Activated T-helper 9 cell treated with anti-CD3 and anti-CD28 coated beads, Interleukin-2, amount 50 U/mL, for 16 hours (primary cell): ENCODE results near the gene PAPOLA.
"Not testable (repeated sequence)": the region's sequence is repeated elsewhere in the genome, so short reads cannot be mapped to it uniquely, and the experiment has no call there.

Source experiments
- DNase-seq: peaks from one replicate; pipeline ENCODE4 v3.0.0-alpha.2; 2020; ENCODE audit warnings: low read depth

The PAPOLA gene

DNA sequence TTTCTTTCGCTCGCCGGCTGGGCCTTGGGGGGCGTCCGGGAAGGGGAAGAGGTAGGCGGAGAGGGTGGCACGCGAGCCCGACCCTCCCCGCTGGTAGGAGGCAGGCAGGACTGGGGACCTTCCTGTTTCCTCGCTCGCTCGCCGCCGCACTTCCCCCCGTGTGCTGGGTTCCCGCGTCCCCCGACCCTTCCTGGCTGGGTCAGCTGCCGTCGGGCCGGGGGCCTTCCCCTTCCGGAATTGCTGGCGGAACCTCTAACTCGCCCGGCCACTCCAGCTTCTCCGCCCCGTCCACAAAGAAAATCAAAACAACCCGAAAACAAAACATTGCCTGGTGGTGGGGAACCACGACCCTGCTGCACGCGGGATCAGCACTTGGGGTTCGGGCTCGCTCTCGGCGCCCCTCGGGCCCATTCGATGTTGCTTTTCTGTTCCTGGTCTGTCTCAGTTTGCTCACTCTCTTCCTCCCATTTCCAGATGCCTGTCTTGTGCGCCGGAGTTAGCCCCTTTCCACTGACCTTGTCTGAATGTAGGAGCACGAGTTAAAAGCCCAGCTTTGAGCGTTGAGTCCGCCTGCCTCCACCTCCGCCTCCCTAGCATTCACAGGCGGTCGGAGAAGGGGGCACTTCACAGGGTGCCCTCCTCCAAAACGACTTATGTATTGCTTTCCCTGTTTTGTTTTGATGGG, 581 bp downstream of the PAPOLA start:
- no peak for DNase-seq

DNA sequence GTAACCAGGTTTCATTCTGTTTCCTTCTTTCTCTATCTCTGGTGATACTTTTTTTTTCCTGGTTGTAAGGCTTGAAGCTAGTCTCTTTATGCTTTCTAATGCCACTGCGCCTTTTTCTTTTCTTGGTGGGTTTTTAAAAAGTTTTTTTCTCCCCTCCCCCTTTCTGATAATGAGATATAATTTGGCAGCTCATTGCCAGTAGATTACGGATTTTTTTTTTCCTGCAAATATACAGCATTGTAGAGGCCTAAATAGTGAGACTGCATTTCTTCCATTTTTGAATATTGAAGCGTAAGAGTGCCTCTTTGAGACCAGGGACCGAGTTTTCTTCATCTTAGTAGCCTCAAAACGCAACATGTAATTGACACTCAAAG, 1.1 kb downstream of the PAPOLA start:
- no peak for DNase-seq

DNA sequence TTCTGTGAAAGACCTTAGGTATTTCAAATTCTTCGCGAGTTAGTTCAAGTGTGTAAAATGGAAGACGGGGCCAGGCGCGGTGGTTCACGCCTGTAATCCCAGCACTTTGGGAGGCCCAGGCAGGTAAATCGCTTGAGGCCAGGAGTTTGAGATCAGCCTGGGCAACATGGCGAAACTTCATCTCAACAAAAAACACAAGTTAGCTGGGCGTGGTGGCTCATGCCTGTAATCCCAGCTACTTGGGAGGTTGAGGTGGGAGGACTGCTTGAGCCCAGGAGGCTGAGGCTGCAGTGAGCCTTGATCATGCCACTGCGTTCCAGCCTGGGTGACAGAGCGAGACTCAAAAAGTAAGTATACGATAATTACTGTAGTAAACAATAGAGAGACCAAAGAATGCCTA, 2.2 kb downstream of the PAPOLA start:
- not testable (repeated sequence) for DNase-seq

DNA sequence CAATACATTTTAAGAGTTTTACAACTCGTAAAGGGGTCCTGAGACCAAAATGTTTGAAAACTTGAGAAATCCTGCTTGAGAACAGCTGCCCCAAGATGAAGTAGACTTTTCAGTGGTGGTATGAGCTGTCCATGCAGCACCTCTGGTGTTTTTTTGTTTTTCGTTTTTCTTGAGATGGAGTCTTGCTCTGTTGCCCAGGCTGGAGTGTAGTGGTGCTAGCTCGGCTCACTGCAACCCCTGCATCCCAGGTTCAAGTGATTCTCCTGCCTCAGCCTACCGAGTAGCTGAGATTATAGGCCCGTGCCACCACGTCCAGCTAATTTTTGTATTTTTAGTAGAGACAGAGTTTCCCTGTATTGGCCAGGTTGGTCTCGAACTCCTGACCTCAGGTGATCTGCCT, 5.5 kb downstream of the PAPOLA start:
- no peak for DNase-seq

DNA sequence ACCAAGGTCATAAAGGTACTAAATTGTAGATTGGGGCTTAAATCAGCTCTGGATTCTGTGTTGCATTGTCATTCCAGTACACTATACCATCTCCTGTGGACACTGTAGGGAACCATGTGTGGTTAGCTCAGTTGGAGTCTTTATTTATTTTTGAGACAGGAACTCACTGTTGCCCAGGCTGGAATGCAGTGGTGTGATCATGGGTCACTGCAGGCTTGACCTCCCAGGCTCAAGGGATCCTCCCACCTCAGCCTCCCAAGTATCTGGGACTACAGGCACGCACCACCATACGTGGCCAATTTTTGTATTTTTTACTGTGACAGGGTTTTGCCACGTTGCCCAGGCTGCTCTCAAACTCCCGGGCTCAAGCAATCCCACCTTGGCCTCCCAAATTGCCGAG, 6.7 kb downstream of the PAPOLA start:
- DNase-seq: no peak

DNA sequence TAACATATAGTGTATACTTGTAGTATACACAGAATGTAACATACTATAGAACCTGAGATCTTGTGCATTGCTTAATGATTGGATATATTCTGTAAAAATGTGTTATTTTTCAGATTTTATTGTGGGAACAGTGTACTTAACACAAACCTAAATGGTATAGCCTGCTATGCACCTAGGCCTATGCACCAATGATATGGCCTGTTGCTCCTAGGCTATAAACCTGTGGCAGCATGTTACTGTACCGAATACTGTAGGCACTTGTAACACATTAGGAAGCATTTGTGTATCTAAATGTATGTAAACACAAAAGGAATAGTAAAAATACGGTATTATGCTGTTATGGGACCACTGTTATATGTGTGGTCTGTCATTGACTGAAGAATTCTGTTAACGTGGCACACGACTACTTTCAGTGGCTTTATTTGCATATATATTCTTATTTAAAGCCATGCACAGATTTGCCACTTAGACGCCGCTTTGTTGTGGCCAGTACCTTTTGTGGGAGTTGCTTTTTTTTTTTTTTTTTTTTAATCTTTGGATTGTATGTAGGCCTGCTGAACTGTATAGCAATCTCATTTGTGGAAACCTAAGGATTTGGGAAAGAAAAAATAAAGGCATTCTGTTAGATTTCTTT, 7.4 kb downstream of the PAPOLA start:
- no peak for DNase-seq

DNA sequence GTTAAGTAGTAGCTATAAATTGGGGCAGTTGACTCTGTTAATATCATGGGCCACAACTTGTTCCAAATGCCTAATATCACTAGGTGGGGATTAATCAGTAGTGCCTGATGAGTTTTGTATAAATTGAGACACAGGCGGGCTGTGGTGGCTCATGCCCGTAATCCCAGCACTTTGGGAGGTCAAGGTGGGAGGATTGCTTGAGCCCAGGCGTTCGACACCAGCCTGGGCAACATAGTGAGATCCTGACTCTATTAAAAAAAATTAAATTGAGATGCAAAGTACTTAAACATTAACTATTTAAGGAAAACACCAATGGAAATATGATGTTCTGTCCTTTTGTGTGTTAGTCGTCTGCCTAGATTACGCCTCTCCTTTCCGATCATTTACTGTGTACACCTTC, 9.0 kb downstream of the PAPOLA start:
- no peak for DNase-seq

DNA sequence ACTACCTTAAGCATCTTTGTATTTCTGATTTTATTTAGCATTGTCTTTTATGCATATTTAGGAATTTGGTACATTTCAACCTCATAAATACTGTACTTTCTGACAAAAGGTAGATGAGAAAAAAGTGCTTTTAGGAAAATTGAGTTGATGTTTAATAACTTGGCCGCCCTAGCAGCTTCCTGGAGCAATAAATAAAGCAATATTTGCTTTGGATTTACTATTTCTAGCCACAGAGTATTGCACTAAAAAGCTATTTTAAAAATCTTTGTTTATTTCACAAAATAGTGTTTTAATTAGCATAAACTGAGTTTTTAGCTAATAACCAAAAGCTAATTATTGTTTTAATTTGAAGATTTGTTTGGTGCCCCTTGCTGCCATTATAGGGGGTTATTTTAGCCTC, 9.5 kb downstream of the PAPOLA start:
- DNase-seq: no peak

DNA sequence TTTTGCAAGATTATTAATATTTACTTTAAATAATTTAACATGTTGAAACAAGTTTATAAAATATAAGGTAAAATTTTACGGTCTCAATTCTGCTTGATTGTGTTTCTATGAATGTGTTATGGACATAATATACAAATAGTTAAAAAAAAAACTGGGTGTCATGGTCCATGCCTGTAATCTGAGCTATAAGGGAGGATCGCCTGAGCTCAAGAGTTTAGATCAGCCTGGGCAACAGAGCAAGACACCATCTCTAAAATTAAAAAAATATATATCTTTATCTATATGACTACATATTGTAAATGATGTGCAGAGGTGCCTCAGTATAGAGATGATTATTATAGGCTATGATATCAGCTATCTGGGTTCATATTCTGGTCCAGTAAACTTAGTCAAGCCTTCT, 9.9 kb downstream of the PAPOLA start:
- DNase-seq: no peak

DNA sequence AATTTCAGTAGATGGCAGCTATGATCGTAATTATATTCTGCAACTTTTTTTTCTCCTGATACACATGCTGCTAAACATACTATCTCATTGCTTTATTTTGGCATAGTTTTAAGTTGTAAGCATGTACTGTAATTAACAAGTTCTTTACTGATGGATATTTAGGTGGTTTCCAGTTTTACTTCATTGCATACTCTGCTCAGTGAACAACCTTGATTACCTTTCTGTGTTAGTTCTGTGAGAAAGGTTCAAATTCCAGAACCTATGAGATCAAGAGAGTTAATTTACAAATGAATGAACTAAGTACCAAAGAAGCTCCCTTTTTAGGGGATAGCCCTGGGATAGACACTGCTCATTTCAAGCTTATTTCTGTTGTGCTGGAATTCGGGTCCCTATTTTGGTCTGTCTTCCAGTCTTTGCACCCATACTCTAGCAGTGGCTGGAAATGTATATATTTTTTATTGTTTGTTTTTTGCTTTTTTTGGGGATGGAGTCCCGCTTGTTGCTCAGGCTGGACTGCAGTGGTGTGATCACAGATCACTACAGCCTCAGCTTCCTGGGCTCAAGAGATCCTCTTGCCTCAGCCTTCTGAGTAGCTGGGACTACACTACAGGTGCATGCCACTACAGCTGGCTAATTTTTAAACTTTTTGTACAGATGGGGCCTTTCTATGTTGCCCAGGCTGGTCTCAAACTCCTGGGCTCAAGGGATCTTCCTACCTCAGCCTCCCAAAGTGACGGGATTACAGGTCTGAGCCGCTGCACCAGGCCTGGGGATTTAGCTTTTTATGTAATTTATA, 10.6 kb downstream of the PAPOLA start:
- no peak for DNase-seq

DNA sequence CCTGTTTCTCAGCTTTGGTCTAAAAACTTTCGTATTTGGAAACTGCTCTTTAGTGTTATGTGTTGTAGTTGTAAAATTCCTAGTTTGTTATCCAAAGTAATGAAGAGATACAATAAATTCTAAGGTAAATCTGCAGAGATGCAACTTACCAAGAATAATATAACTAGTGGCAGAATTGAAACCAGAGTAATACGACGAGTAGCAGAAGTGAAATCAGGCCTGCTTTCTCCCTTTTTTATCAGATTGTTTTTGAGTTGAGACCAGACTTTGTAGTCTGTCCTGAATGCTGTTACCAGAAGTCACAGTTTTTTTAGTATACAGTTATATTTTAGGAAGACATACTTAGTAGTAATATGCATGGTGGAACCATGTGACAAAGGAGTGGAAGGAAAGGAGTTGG, 12.5 kb downstream of the PAPOLA start:
- no peak for DNase-seq

DNA sequence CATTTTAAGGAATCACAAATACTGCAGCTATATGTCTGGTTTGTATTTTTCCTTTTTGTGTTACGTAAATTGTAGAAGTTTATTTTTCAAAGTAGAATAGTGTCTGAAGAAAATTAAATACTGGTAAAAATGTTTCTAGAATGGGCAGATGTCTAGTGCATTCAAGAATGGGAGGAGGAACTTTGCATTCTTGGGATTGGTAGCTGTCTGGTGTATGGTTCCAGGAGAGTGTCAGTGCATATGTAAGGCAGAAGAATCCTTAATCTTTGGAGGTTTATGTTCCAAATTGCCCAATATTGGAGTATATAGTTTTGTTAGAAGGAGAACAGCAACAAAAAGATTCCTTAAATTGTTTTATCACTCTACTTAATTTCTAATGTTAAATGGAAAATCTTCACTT, 13.5 kb downstream of the PAPOLA start:
- no peak for DNase-seq

DNA sequence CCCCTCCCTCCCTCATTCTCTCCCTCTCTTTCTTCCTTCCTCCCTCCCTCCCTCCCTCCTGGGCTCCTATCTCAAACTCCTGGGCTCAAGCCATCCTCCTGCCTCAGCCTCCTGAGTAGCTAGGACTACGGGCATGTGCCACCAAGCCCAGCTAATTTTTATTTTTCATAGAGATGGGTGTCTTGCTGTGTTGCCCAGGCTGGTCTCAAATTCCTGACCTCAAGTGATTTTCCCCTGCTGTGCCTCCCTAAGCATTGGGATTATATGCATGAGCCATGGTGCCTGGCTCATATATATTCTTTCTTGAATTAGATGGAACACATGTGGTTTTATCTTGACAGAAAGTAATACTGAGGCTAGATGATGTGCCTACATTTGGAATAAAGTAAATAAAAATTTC, 14.2 kb downstream of the PAPOLA start:
- no peak for DNase-seq

DNA sequence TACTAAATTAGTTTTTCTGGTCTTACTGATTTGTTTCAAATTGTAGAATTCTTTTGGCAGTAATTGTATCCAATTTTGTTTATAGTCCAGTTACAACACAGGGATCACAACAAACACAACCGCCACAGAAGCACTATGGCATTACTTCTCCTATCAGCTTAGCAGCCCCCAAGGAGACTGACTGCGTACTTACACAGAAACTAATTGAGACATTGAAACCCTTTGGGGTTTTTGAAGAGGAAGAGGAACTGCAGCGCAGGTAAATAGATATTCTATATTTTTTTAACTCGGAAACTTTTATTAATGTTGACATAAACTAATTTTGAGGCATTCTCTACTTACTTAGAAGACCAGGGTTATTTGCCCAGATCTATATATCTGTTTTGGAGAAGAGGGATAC, 17.8 kb downstream of the PAPOLA start:
- no peak for DNase-seq

DNA sequence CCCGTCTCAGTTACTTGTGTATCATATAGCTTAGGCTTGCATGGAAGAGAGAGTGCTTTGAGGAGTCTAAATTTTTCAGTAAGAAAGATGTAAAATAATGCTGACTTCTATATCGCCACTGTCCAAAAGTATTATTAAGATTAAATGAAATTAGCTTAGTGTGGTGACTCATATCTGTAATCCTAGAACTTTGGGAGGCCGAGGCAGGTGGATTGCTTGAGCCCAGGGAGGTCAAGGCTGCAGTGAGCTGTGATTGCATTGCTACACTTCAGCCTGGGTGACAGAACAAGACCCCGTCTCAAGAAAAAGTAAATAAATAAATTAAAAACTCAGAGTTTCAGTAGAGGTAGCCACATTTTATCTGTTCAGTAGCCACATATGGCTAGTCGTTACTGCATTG, 23.3 kb downstream of the PAPOLA start:
- no peak for DNase-seq

DNA sequence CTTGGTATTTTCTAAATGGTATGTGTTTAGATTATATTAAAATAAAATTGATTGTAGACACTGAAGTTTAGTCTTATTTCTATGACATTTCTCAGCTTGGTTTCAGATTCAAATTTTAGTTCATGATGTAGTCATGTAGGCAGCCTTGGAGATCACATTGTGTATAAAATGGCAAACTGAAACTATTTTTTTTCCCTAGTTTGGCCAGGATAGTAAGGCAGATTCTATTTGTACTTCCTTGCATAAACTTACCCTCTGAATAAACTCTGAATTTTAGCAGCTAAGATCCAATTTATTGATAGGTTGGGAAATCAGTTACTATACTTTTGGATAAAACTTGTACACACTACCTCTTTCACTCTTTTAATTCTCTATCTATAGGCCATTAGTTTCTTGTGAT, 30.4 kb downstream of the PAPOLA start:
- DNase-seq: no peak

DNA sequence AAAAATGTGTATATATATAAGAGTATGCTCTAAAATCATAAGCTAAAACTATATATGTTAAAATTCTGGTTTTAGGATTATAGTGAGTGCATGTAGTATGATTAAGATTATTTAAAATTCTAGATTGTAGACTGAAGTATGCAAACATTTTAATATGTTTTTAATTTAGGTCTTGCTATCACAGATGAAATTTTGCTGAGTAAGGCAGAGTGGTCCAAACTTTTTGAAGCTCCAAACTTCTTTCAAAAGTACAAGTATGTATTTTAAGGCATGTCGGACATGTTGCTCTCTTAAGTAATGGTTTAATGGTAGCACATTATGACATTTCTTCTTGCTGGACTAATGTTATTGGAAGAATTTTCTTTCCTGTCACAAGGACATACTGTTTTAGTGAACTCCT, 34.6 kb downstream of the PAPOLA start:
- no peak for DNase-seq

DNA sequence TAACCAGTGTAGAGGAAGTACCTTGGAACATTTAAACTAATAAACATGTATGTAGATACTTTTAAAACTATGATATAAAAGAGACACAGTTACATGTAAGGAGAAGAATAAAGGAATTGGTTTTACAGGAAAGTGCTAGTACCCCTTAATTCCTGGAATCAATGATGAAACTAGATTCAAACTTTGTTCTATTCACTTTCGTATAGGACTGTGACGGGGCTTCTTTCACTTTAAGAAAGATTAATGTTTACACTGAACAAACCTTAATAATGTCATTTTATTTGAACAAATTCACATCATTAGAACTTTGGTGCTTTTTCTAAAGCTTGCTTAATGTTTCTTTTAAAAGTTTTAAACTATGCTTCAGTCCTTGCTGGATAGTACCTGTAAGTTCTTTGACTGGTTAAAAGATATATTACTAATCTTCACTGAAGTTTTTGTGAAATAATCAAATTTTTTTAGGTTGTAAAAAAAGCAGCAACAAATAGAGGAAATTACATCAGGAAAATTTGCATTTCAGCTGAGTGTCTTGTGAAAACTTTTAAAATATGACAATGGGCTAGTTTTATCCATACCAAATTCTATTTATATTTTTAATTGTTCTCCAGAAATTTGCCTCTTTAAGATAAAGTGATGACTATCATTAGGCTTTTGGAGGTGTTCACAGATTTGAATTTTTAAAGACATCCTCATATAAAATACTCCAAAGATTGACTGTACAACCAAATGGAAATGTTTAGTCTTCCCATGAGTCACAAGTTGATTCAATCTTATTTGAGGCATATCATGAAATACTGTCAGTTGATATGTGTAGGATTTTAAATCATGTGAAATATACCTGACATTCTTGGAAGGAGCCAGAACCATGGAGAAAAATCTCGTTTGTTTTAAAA, 36.2 kb downstream of the PAPOLA start:
- no peak for DNase-seq

DNA sequence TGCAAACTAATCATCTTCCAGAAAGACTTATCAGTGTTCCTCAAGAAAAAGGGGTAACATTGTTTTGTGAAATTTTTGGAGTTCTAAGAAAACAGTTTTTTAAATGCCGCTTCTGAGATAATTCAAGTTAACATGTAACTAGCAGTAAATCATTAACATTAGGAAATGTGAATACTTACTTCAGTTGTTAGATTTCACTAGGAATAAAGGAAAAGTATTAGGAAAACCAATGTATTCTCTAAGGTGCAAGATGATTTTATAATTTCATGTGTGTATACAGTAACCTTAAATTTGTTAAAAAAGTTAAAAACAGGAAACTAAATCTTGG, 36.8 kb downstream of the PAPOLA start:
- DNase-seq: no peak

DNA sequence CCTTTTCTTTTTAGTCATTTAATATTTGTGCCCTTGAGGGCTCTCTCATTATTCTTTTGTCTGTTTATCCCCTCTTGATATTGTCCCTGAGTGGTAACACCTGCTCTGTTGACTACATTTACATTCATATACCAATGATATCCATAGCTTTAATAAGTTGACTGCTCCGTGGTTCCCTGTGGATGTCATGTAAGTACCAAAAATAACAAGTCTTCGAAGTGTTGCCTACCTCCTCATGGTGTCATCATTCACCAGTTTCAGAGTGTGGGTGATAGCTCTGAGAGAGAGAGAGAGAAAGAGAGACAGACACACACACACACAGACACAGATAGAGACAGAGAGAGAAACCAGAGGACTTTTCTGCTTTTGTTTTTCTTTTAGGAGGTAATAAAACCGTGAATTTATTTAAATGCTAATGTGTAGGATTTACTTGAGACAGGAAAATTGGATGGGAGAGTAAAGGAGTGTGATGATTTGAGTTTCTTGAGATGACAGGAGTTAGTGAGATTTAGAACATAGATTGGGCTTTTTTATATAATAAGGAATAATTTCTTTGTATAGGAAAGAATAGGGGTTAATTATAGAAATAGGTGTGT, 52.2 kb downstream of the PAPOLA start:
- no peak for DNase-seq

DNA sequence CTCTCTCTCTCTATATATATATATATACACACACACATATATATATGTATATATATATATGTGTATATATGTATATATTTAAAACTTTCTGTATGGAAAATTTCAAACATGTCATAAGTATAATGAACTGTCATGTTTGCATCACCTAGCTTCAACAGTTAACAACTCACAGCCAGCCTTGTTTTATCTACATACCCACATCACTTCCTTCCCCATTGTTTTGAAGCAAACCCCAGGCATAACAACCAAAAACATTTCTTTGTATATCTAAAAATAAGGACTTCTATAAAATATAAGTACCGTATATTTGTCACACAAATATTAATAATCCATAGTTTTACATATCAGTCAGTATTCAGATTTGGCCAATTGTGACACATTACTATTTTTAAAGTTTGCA, 57.4 kb downstream of the PAPOLA start:
- DNase-seq: no peak

DNA sequence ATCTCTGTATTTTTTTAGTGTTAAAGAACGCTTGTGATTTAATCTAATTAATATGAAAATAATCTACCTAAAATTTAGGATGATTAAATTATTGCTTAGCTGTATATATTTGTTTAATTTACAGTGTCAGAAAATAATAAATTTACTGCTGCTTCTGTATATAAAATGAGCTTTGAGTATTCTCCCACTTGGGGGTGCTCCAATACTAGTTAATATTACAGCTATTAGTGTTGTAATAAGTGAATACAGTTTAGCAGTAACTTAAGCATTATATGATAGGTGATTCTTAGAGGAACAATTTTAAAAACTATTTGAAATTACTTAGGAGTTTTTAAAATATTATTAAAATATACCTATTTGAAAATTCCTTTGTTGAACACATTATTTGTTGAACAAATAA, 62.2 kb downstream of the PAPOLA start:
- DNase-seq: no peak
